GM12891 (cell line): Measurements from ENCODE around the gene FHL3.

Experiments
- POLR2A ChIP-seq: IDR thresholded peaks from 2 replicates; pipeline ENCODE4 v1.6.1; 2011; ENCODE audit warnings: low read depth, low read length, control low read depth
- POLR2AphosphoS5 ChIP-seq: IDR thresholded peaks from 2 replicates; pipeline ENCODE4 v1.6.1; 2011; ENCODE audit warnings: low read depth, low read length, control low read depth
- POU2F2 ChIP-seq: IDR thresholded peaks from 2 replicates; pipeline ENCODE4 v1.6.1; 2011; ENCODE audit warnings: low read depth, mild to moderate bottlenecking, control low read depth, low read length, moderate library complexity
- SPI1 ChIP-seq: IDR thresholded peaks from 2 replicates; pipeline ENCODE4 v1.6.1; 2011; ENCODE audit warnings: low read depth, low read length, control low read depth
- TAF1 ChIP-seq: IDR thresholded peaks from 2 replicates; pipeline ENCODE4 v1.6.1; 2011; ENCODE audit warnings: low read depth, low read length, control low read depth

DNA sequence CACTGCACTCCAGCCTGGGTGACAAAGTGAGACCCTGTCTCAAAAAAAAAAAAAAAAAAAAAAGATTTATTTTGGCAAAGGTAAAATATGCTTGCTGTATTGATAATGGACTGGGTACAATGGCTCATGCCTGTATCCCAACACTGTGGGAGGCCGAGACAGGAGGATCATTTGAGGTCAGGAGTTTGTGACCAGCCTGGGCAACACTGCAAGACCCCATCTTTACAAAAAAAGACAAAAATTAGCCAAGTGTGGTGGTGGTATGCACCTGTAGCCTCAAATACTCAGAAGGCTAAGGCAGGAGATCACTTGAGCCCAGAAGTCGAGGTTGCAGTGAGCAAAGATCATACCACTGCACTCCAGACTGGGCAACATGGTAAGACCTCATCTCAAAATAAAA lies 21.8 kb downstream of the FHL3 start:
- TF ChIP-seq POLR2AphosphoS5 (no peak), POU2F2 (no peak), POLR2A (no peak), TAF1 (no peak), SPI1 (no peak)
